Measurements from ENCODE around the gene C8B.

The C8B gene

GRCh38 chr1:56968878-56969495 is 3.2 kb upstream of the C8B start:
- no peak for DNase-seq

GRCh38 chr1:56967900-56968832 is 2.4 kb upstream of the C8B start:
- DNase-seq, result peak; percentile 34

DNA sequence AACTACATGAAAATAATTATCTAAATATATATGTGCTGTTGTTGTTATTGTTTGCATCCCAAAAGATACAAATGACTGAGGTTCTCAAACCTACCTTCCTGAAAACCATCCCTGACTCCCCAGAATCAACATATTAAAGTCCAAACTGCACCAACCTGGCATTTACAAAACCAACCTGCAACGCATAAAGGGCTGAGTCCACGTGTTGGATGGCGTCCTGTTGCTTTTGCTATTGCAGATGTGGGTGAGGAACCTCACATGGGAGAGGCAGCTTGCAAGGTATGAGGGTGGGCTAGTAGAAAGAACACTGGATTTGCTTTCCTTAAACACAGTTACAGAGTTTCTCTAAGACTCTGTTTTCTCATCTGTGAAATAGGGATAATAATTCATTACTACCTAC is 1.5 kb upstream of the C8B start:
- no peak for DNase-seq

GRCh38 chr1:56966698-56966999 is 834 bp upstream of the C8B start:
- DNase-seq, result no peak

DNA sequence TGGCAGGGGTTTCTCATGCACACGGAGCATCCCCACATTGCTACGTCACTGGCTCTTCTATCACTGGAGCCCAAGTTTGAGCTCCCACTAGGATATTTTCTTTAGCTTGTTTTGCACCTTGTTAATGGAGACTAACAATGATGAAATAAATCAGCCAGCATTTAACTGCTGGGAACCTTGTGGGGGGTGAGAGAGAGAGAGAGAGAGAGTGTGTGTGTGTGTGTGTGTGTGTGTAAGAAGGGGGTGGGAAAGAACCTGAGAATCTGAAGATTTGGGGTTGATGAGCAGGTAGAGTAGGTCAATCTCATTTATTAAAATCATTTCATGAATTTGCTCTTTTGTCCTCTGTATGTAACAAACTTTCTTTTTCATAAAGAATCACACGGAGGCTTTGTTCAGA is 624 bp downstream of the C8B start:
- no peak for DNase-seq

DNA sequence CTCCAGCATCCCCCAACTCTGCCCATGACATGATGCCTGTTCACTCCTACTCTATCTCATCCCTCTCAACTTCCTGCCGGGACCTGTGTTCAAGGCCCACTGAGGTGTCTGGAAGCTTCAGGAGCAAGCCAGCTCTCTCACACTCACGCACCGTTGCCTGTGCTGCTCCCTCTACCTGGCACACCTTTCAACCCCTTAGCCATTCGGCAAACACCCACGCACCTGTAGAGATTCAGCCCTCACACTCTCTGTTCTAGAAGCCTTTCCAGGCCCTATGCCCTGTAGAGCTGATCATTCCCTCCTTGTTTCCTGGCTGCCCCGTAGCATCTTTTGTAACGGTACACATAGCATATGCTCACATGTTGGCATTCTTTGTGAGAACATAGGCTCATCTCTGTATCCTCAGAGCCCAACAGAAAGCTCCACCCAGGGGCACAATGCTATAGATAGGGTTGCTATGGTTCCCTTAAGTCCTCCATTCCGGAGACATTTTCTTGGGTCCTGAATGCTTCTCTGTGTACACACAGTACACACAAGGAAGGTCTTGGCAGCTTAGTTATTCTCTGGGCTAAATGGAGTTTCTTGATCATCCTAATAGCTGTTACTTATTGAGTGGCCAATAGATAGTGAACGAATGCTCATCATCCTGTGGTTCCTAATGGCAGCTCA is 1.3 kb downstream of the C8B start:
- no peak for DNase-seq

DNA sequence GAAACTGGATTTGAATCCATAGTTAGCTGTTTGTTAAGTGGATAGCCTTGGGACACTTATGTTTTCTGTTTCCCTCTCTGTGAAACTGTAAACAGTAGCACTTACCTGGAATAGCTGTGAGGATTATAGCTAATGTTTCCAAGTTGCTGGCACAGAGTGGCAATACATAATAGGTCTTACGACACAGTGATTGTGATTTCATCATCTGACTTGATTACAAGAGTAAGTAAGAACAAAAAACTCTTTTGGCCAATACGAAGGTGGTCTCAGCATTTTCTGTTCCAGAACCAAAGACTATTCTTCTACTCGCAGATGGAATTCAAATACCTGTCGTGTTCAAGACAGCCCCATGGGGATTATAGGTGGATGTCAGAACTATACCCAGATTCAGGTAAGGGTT is 2.1 kb downstream of the C8B start:
- no peak for DNase-seq

DNA sequence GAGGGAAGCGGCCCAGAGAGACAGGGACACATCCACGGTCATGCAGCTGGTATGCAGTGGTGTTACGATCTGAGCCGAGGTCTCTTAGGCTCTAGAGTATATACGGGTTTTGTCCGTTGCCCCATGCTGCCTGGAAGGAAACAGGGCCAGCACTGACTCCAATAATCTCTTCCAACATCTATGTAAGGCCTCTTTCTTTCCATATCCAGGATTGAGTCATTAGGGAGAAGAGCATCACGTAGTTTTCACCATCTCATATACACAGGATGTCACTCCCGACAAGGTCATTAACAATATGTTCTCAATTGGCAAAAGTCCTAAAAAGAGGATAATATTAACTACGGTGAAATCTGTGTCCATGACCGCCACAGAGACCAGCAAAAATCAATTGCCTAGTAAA is 4.4 kb downstream of the C8B start:
- DNase-seq, result no peak

DNA sequence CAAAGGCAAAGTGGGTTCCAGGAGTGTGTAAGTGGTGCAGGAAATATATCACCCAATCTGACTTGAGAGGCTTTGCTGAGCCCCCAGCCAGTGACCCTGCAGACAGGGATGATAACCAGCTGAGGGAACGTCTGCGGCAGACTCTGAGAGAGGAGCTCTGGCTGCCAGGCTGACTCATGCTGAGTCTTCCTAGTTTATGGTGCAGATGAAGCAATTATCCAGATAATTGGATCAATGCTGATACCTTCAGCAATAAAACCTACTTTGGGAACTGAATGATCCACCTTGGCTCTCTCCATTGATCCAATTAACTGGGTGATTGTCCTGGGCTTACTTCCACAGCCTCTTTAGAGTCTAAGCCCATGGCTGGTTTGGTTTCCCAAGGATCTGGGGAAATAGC is 7.3 kb downstream of the C8B start:
- no peak for DNase-seq

GRCh38 chr1:56957931-56958330 is 7.9 kb downstream of the C8B start:
- no peak for DNase-seq

- DNase-seq, result no peak
These were observed 11.2 kb downstream of the C8B start for GRCh38 chr1:56954664-56955063.

- DNase-seq, result no peak
These were observed 12.4 kb downstream of the C8B start for GRCh38 chr1:56953386-56953785.

GRCh38 chr1:56952501-56952900 is 13.3 kb downstream of the C8B start:
- no peak for DNase-seq

GRCh38 chr1:56948403-56949023 is 17.3 kb downstream of the C8B start:
- no peak for DNase-seq

- DNase-seq, result no peak
These were observed 25.8 kb downstream of the C8B start for GRCh38 chr1:56940039-56940438.

DNA sequence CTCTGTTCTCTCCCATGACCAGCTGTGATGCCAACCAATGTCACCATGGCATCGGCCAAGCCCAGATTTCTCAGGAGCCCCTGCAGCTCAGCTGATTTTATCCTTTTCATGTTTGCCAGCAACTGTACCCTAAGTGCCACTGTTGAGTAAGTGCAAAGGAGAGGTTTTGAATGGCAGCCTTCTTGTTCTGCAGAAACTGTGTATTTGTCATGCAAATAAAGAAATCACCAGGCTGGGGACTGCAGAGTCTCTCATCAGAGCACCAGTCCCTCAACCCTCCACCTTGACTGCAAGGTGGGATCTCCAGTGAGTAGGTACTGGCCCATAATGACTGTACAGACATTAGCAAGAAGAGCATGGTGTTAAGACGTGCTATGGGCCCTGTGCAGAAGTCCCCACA is 26.6 kb downstream of the C8B start:
- no peak for DNase-seq

DNA sequence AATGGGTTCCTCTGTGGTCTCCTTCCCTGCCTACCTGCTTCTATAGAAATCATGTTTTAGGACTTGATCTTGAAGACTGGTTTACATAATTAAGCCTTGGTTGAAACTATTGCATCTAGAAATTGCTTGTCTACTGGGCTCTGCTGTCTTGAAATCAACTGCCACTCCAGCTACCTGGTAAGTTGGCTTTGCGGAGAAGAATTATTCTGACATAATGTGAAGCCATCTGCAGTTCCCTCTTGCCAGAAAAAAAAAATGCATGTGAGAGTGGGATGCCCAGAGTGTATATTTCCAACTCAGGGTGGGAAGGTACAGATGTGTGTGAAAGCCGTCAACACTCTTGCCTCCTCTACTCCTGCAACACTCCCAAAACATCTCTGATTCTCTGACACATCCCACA is 27.2 kb downstream of the C8B start:
- no peak for DNase-seq

- peak; percentile 74 for DNase-seq
These were observed 31.3 kb downstream of the C8B start for GRCh38 chr1:56934430-56935060.

DNA sequence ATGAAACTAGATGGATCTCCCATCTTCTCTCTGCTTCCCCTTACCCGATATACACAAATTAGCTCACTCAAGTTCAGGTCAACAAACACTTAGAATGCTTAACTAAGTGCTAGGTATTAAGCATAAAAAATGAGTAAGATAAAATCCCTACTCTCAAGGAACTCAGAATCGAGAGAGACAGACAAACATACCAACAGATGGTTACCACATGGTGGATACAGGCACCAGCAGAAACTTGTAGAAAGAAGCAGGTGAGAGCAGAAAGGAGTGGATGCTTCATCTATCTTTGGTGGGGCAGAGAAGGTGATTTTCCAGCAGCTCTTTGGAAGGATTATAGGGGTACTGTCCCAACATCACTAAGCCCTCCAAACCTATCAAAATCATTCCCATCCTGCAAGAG is 32.2 kb downstream of the C8B start:
- DNase-seq, result no peak

DNA sequence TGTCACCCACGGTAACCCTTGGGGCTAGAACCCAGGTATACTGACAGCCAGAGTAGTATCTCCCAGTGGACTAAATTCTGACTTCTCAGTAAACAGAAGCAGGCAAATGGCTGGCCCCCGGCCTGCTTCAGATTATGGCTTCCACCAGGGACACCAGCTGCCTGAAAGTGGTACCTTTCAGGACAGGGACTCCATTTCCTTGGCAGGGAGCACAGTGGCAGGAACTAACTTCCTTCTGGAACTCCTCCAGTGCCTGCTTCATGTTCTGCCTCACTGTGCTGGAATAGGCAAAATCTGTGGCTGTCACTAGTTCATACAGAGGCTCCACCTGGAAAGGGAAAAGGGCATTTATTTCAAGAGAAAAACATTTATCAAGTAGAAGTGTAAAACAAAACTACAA is 32.7 kb downstream of the C8B start:
- no peak for DNase-seq

DNA sequence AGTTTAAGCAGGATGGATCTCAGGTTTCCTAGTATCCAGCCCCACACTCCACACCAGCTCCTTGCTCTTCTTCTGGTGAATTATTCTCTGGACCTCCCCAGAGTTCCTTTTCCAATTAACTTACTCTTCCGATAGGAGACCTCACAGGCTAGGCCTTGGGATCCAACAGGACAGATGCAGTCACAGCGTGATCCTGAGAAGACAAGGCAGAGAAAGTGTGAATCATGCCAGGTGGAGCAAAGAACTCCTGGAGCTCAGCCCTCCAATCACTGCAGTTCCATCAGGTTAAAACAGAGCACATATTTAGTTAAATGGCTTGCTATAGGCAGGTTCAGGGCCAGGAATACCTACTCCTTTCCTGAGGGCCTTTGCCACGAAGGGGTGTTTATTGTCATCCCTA is 34.1 kb downstream of the C8B start:
- DNase-seq, result no peak

- no peak for DNase-seq
These were observed 34.6 kb downstream of the C8B start for GRCh38 chr1:56931211-56931610.

GRCh38 chr1:56929492-56929891 is 36.3 kb downstream of the C8B start:
- DNase-seq, result no peak

All from eye (tissue), 1 donor.